Heart left ventricle (tissue), 13 donors: Measurements from ENCODE around the gene TENT4B.

Experiments
- CTCF ChIP-seq, 12 donors: fragments of 200-600 bp; sonication (generic) in 4 of 12; IDR thresholded peaks; one replicate each; pipeline versions ENCODE4 v1.5.0 to v1.8.0; 2018 to 2022; ENCODE audit warnings: antibody characterized with exemption in 12 of 12, mild to moderate bottlenecking in 5 of 12
- POLR2A ChIP-seq, 2 donors: fragments of 450-650 bp; IDR thresholded peaks; one replicate each; pipeline ENCODE4 v1.6.1; 2017; ENCODE audit warnings: antibody characterized with exemption in 2 of 2, mild to moderate bottlenecking in 2 of 2, moderate library complexity in 2 of 2
- donor health status: ischemic (EF 13 %, LVEDD 7.1; RV severe dilation, severe dysfunction).
- donor health status: DM: no; HTN: yes; CAD: no.
- donor health status: DM: no; HTN: no; CAD: no.
- donor health status: ischemic (EF 25% LVEDD 6.9; RV normal size, moderate dysfunction).
- donor health status: ischemic (EF 25% LVEDD 5.7; RV mildly dilated, moderate dysfunction).
- donor health status: ischemic (EF 35%, LVEDD 5.7; RV mildly dilated, moderate dysfunction).
- donor health status: nonischemic (EF 11% LVEDD 7.7; RV severe dilation, severe dysfunction).
- donor health status: DM: yes; HTN: yes; CAD: no.
- donor health status: PGD.
- donor health status: ischemic (EF 29% LVEDD 5.4; RV normal size, mild dysfunction).
- donor health status: nonischemic (EF 23%, LVEDD 6.1; RV moderate dilation, normal function).

- TF ChIP-seq POLR2A (IDR thresholded peaks at IDR 0.05), result no peak
- TF ChIP-seq CTCF (IDR thresholded peaks at IDR 0.05), result no peak
Observed at GRCh38 chr16:50192386-50193050, 39.4 kb downstream of the TENT4B start.
